Ovary (tissue), 9 donors: ENCODE results near the gene MUC6. TPM values are rescaled to one million over a fixed set of nuclear protein-coding genes. Genes with fewer than 3 reads are reported as not detected.

Source experiments
- DNase-seq, 5 donors: peaks; one replicate each; pipeline ENCODE4 v3.0.0-alpha.2; 2019 to 2020
- H3K27ac ChIP-seq, 2 donors: fragments of 200-600 bp; one replicate each; pipeline versions ENCODE4 v1.5.1 to v1.8.0; 2019 to 2022
- H3K27me3 ChIP-seq: fragments of 200-600 bp; one replicate; pipeline ENCODE4 v1.8.0; 2022
- H3K36me3 ChIP-seq: fragments of 200-600 bp; sonication (generic); one replicate; pipeline ENCODE4 v1.5.1; 2019
- H3K4me1 ChIP-seq: one replicate; pipeline ENCODE4 v1.8.1; 2013; ENCODE audit warnings: mild to moderate bottlenecking, moderate library complexity; ENCODE audit not compliant: insufficient read depth
- H3K4me3 ChIP-seq: fragments of 200-600 bp; sonication (generic); one replicate; pipeline ENCODE4 v1.5.1; 2017
- H3K9me3 ChIP-seq, 2 donors: fragments of 200-600 bp in 1 of 2; sonication (generic) in 1 of 2; one replicate each; pipeline versions ENCODE4 v1.5.1 to v1.8.1; 2013 to 2019; ENCODE audit warnings: mild to moderate bottlenecking in 1 of 2, moderate library complexity in 1 of 2
- CTCF ChIP-seq, 3 donors: fragments of 450-650 bp in 2 of 3; fragments of 200-600 bp in 1 of 3; IDR thresholded peaks; one replicate each; pipeline versions ENCODE4 v1.5.1 to v1.8.0; 2016 to 2022; ENCODE audit warnings: antibody characterized with exemption in 3 of 3, mild to moderate bottlenecking in 1 of 3
- EP300 ChIP-seq: sonication (generic); formaldehyde crosslinking; IDR thresholded peaks from one replicate; pipeline ENCODE4 v1.6.1; 2017; ENCODE audit warnings: antibody characterized with exemption
- POLR2A ChIP-seq: fragments of 450-650 bp; IDR thresholded peaks from one replicate; pipeline ENCODE4 v1.6.1; 2017; ENCODE audit warnings: antibody characterized with exemption, mild to moderate bottlenecking, moderate library complexity
- WGBS, 3 donors: extraction: QIAGEN DNeasy Blood & Tissue Kit in 1 of 3; methylation state at CpG; one replicate each; pipeline versions ENCODE4 v1.1.5 to v1.1.7; 2013 to 2017; 5-methylcytosine and 5-hydroxymethylcytosine counted together
- intact Hi-C, 4 donors: fragments of 100-400 bp; cut with DNase I; formaldehyde crosslinking; loops; one replicate each; pipeline versions ENCODE4 v1.11.0 to v1.15.1; 2022 to 2023
- polyA plus RNA-seq, 2 donors: library from polyadenylated mRNA; stranded (reverse); fragments of 200-250 nt in 1 of 2; fragments of 350-450 nt in 1 of 2; fragmentation: Illumina TruSeq in 1 of 2; extraction: RNeasy Lipid Tissue Mini Kit (QIAGEN cat#74804) in 1 of 2; gene quantifications; one replicate each; pipeline ENCODE4 v1.2.3, GENCODE V29; 2013 to 2014
- total RNA-seq, 7 donors: library from RNA; depleted of rRNA in 2 of 7; stranded (reverse); fragments of >200 nt in 2 of 7; fragmentation: NEBNext Ultra II Directional in 3 of 7; extraction: Animal tissue kit (Norgen Biotek cat#: 25700) in 3 of 7; gene quantifications; one replicate each; pipeline versions ENCODE4 v1.1.0 to v1.2.4, GENCODE V29; 2016 to 2023
- donor health status: DM: no; HTN: no; CAD: no; lungs with moderate emphysema.
- donor health status: DM: no; HTN: no; CAD: no.
- donor health status: Bipolar disorder and iron deficiency.
- donor health status: DM: yes; HTN: yes; CAD: no.
- donor health status: DM: no; HTN: no; CAD: no.
- donor health status: DM: yes; HTN: yes; CAD: no.

The MUC6 gene
- total and polyA plus RNA-seq, 9 donors = 0.02 to 7.2 (median 0.31) TPM; not detected in 1

- H3K36me3 ChIP-seq = no peaks in the 10 kb centered on the region
- intact Hi-C loops = no loop called here
- H3K27me3 ChIP-seq = no peaks in the 10 kb centered on the region
- TF ChIP-seq CTCF (IDR thresholded peaks at IDR 0.05) (no peak), EP300 (no peak), POLR2A (no peak)
- no peak overlapping the region for H3K4me3 ChIP-seq
- no peaks in the 10 kb centered on the region for H3K9me3 ChIP-seq
- WGBS, 3 donors = 86 to 89% (median 88%) methylated on average over 13 to 14 of the region's 14 CpGs
- no peak overlapping the region for H3K27ac ChIP-seq
- no peaks in the 10 kb centered on the region for H3K4me1 ChIP-seq
- no peak for DNase-seq
Measured at GRCh38 chr11:1014276-1014675, 22.2 kb downstream of the MUC6 start.

GRCh38 chr11:1013631-1013935, 22.9 kb downstream of the MUC6 start:
- H3K36me3 ChIP-seq = no peaks in the 10 kb centered on the region
- WGBS, 3 donors = 90 to 97% (median 95%) methylated on average over 11 to 12 of the region's 12 CpGs
- intact Hi-C loops = no loop called here
- TF ChIP-seq POLR2A (no peak), EP300 (no peak), CTCF (IDR thresholded peaks at IDR 0.05) (no peak)
- no peak overlapping the region for H3K27ac ChIP-seq
- H3K4me3 ChIP-seq = no peak overlapping the region
- no peaks in the 10 kb centered on the region for H3K9me3 ChIP-seq
- no peaks in the 10 kb centered on the region for H3K4me1 ChIP-seq
- H3K27me3 ChIP-seq = no peaks in the 10 kb centered on the region
- no peak for DNase-seq

- H3K27ac ChIP-seq = no peak overlapping the region
- no peak overlapping the region for H3K4me3 ChIP-seq
- H3K4me1 ChIP-seq = no peaks in the 10 kb centered on the region
- no peaks in the 10 kb centered on the region for H3K9me3 ChIP-seq
- 81 to 91% (median 83%) methylated on average over 23 to 28 of the region's 28 CpGs for WGBS, 3 donors
- DNase-seq = no peak
- no peaks in the 10 kb centered on the region for H3K27me3 ChIP-seq
- TF ChIP-seq EP300 (no peak), CTCF (IDR thresholded peaks at IDR 0.05) (no peak), POLR2A (no peak)
- H3K36me3 ChIP-seq = no peaks in the 10 kb centered on the region
- intact Hi-C loops = no loop called here
Measured at GRCh38 chr11:1012740-1013630, 23.5 kb downstream of the MUC6 start.

- DNase-seq = no peak
- H3K9me3 ChIP-seq = no peaks in the 10 kb centered on the region
- H3K27ac ChIP-seq = no peak overlapping the region
- TF ChIP-seq EP300 (no peak), CTCF (IDR thresholded peaks at IDR 0.05) (no peak), POLR2A (no peak)
- H3K4me1 ChIP-seq = no peaks in the 10 kb centered on the region
- H3K27me3 ChIP-seq = no peaks in the 10 kb centered on the region
- H3K36me3 ChIP-seq = no peaks in the 10 kb centered on the region
- 87 to 94% (median 92%) methylated on average over 17 of the region's 17 CpGs for WGBS, 3 donors
- intact Hi-C loops = no loop called here
- no peak overlapping the region for H3K4me3 ChIP-seq
Measured at GRCh38 chr11:1012291-1012690, 24.2 kb downstream of the MUC6 start.
